Hematopoietic multipotent progenitor cell treated with erythropoietin and hydrocortisone succinate and interleukin-3 and kit ligand, for 6 days (in vitro differentiated cells): Measurements from ENCODE around the gene PCDHGA11.
"Not testable (repeated sequence)": the region's sequence is repeated elsewhere in the genome, so short reads cannot be mapped to it uniquely, and the experiment has no call there.

Source experiments
- DNase-seq: peaks from one replicate; pipeline ENCODE4 v3.0.0-alpha.2; 2015

Gene PCDHGA11

DNA sequence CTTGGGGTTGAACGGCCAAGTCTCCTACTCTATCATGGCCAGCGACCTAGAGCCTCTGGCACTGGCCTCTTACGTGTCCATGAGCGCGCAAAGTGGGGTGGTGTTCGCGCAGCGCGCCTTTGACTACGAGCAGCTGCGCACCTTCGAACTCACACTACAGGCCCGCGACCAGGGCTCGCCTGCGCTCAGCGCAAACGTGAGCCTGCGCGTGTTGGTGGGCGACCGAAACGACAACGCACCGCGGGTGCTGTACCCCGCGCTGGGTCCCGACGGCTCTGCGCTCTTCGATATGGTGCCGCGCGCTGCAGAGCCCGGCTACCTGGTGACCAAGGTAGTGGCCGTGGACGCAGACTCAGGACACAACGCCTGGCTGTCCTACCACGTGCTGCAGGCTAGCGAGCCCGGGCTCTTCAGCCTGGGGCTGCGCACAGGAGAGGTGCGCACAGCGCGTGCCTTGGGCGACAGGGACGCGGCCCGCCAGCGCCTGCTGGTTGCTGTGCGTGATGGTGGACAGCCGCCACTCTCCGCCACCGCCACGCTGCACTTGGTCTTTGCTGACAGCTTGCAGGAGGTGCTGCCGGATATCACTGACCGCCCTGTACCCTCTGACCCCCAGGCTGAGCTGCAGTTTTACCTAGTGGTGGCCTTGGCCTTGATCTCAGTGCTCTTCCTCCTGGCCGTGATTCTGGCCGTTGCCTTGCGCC, 21.1 kb upstream of the PCDHGA11 start:
- no peak for DNase-seq

GRCh38 chr5:141402553-141403243, 18.2 kb upstream of the PCDHGA11 start, which contains the start of gene PCDHGA9:
Gene PCDHGA9 (plus strand): TSS chr5:141402778. CDS start chr5:141402953, 175 bp downstream.
- peak; percentile 45 for DNase-seq

DNA sequence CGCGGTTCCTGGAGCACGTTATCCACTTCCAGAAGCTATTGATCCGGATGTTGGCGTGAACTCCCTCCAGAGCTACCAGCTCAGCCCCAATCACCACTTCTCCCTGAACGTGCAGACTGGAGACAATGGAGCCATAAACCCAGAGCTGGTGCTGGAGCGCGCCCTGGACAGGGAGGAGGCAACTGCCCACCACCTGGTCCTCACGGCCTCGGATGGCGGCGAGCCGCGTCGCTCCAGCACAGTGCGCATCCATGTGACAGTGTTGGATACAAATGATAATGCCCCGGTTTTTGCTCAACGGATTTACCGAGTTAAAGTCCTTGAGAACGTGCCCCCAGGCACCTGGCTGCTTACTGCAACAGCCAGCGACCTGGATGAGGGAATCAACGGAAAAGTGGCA, 17.5 kb upstream of the PCDHGA11 start:
- no peak for DNase-seq

DNA sequence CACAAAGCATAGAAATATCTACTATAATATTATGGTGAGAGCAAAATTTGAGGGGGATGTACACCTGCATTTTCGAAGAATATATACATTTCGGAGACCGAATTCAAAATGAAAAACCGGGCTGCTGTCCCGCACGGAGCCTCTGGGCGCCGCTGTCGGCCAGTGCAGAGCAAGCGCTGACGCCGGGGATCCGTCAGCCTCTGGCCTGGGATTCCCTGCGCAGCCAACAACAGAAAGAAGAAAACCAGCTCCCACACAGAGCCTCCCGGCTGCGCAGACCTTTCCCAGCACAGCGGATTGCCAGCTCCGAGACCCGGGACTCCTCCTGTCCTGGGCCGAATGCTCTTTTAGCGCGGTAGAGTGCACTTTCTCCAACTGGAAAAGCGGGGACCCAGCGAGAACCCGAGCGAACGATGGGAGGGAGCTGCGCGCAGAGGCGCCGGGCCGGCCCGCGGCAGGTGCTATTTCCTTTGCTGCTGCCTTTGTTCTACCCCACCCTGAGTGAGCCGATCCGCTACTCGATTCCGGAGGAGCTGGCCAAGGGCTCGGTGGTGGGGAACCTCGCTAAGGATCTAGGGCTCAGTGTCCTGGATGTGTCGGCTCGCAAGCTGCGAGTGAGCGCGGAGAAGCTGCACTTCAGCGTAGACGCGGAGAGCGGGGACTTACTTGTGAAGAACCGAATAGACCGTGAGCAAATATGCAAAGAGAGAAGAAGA, 12.9 kb upstream of the PCDHGA11 start, which contains the start of gene PCDHGB6:
Gene PCDHGB6, plus strand, starts transcription at position 232 of the 716 bp plus-strand sequence. Its CDS starts 182 bp downstream, at position 414.
- DNase-seq: peak; percentile 44

GRCh38 chr5:141409598-141410306, 11.1 kb upstream of the PCDHGA11 start:
- no peak for DNase-seq

GRCh38 chr5:141411575-141411974, 9.3 kb upstream of the PCDHGA11 start:
- no peak for DNase-seq

GRCh38 chr5:141412854-141413539, 7.9 kb upstream of the PCDHGA11 start, which contains the start of gene PCDHGA10:
Gene PCDHGA10 (plus strand): TSS chr5:141412987. CDS start chr5:141413176, 189 bp downstream.
- peak; percentile 86 for DNase-seq

GRCh38 chr5:141413540-141414069, 7.2 kb upstream of the PCDHGA11 start:
- no peak for DNase-seq

DNA sequence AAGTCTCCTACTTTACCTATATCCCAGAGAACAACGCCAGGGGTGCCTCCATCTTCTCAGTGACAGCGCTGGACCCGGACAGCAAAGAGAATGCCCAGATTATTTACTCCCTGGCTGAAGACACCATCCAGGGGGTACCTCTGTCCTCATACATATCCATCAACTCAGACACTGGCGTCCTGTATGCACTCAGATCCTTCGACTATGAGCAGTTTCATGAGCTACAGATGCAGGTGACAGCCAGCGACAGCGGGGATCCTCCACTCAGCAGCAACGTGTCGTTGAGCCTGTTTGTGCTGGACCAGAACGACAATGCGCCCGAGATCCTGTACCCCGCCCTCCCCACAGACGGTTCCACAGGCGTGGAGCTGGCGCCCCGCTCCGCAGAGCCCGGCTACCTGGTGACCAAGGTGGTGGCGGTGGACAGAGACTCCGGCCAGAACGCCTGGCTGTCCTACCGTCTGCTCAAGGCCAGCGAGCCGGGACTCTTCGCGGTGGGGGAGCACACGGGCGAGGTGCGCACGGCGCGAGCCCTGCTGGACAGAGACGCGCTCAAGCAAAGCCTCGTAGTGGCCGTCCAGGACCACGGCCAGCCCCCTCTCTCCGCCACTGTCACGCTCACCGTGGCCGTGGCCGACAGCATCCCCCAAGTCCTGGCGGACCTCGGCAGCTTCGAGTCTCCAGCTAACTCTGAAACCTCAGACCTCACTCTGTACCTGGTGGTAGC, 6.1 kb upstream of the PCDHGA11 start:
- DNase-seq: not testable (repeated sequence)

DNA sequence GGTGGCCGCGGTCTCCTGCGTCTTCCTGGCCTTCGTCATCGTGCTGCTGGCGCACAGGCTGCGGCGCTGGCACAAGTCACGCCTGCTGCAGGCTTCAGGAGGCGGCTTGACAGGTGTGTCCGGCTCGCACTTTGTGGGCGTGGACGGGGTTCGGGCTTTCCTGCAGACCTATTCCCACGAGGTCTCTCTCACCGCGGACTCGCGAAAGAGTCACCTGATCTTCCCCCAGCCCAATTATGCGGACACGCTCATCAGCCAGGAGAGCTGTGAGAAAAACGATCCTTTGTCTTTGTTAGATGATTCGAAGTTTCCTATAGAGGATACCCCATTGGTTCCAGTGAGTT, 5.6 kb upstream of the PCDHGA11 start:
- DNase-seq: not testable (repeated sequence)

DNA sequence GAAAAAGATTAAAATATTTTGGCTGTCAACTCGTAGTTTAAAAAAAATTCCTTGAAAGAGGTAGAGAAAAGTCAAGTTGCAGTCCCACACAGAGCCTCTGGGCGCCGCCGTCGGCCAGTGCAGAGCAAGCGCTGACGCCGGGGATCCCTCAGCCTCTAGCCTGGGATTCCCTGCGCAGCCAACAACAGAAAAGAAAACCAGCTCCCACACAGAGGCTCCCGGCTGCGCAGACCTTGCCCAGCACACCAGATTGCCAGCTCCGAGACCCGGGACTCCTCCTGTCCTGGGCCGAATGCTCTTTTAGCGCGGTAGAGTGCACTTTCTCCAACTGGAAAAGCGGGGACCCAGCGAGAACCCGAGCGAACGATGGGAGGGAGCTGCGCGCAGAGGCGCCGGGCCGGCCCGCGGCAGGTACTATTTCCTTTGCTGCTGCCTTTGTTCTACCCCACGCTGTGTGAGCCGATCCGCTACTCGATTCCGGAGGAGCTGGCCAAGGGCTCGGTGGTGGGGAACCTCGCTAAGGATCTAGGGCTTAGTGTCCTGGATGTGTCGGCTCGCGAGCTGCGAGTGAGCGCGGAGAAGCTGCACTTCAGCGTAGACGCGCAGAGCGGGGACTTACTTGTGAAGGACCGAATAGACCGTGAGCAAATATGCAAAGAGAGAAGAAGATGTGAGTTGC, 3.2 kb upstream of the PCDHGA11 start, which contains the start of gene PCDHGB7:
Gene PCDHGB7, plus strand, starts transcription at position 184 of the 679 bp plus-strand sequence. Its CDS starts 183 bp downstream, at position 367.
- peak; percentile 81 for DNase-seq

- no peak for DNase-seq
Measured at GRCh38 chr5:141419074-141419880, 1.6 kb upstream of the PCDHGA11 start.

DNA sequence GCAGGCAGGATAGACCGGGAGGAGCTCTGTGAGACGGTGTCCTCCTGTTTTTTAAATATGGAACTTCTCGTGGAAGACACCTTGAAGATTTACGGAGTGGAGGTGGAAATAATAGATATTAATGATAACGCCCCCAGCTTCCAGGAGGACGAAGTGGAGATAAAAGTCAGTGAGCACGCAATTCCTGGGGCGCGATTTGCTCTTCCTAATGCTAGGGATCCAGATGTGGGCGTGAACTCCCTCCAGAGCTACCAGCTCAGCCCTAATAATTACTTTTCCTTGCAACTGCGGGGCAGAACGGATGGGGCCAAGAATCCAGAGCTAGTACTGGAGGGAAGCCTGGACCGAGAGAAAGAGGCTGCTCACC, 621 bp downstream of the PCDHGA11 start:
- DNase-seq: no peak

- no peak for DNase-seq
Measured at GRCh38 chr5:141422742-141423291, 2.0 kb downstream of the PCDHGA11 start.

DNA sequence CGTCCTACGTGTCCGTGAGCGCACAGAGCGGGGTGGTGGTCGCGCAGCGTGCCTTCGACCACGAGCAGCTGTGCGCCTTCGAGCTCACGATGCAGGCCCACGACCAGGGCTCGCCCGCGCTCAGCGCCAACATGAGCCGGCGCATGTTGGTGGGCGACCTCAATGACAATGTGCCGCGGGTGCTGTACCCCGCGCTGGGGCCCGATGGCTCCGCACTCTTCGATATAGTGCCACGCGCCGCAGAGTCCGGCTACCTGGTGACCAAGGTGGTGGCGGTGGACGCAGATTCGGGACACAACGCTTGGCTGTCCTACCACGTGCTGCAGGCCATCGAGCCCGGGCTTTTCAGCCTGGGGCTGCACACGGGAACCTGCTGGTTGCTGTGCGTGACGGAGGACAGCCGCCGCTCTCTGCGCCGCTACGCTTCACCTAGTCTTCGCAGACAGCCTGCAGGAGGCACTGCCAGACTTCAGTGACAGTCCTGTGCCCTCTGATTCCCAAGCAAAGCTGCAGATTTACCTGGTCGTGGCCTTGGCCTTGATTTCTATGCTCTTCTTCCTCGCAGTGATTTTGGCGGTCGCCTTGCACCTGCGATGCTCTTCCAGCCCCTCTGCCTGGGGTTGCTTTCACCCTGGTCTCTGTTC, 7.1 kb downstream of the PCDHGA11 start:
- DNase-seq: no peak

- DNase-seq: peak; percentile 72
Measured at GRCh38 chr5:141430332-141431113, 9.7 kb downstream of the PCDHGA11 start, which contains the start of gene PCDHGA12. Gene PCDHGA12 (plus strand): TSS chr5:141430507. CDS start chr5:141430760, 253 bp downstream.

- no peak for DNase-seq
Measured at GRCh38 chr5:141431286-141431685, 10.4 kb downstream of the PCDHGA11 start.

DNA sequence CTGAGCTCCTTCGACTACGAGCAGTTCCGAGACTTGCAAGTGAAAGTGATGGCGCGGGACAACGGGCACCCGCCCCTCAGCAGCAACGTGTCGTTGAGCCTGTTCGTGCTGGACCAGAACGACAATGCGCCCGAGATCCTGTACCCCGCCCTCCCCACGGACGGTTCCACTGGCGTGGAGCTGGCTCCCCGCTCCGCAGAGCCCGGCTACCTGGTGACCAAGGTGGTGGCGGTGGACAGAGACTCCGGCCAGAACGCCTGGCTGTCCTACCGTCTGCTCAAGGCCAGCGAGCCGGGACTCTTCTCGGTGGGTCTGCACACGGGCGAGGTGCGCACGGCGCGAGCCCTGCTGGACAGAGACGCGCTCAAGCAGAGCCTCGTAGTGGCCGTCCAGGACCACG, 11.5 kb downstream of the PCDHGA11 start:
- DNase-seq: not testable (repeated sequence)
